Activated B cell treated with CpG ODN at 0.5 μM for 24 hours (primary cell): Measurements from ENCODE around the gene TINCR. TPM values are rescaled to one million over a fixed set of nuclear protein-coding genes. Genes with fewer than 3 reads are reported as not detected.

Experiments used
- ATAC-seq: fragments of 200-7000 bp; cut with Tn5 transposase; one replicate; pipeline ENCODE4 v1.10.0; 2021; ENCODE audit warnings: low read depth, mild to moderate bottlenecking, moderate library complexity
- CTCF ChIA-PET: fragments of 350-600 bp; sonication (Branson Sonifier 250); formaldehyde crosslinking; loops from one replicate; lab custom pipeline; 2021; ENCODE audit warnings: antibody characterized with exemption; lab: Charles Lee
- POLR2A ChIA-PET: fragments of 350-600 bp; sonication (Branson Sonifier 250); formaldehyde crosslinking; loops from one replicate; lab custom pipeline; 2021; ENCODE audit warnings: antibody characterized with exemption; lab: Charles Lee
- DNase-seq: peaks from one replicate; pipeline ENCODE4 v3.0.0; 2022
- H3K27ac Mint-ChIP-seq: one replicate; pipeline ENCODE4 v1.8.0; 2020; ENCODE audit warnings: mixed read lengths
- H3K27me3 Mint-ChIP-seq: one replicate; pipeline ENCODE4 v1.8.0; 2021; ENCODE audit warnings: mixed read lengths
- H3K36me3 Mint-ChIP-seq: one replicate; pipeline ENCODE4 v1.8.0; 2021; ENCODE audit warnings: low read depth, mixed read lengths
- H3K4me1 Mint-ChIP-seq: one replicate; pipeline ENCODE4 v1.8.0; 2021; ENCODE audit warnings: mixed read lengths
- H3K4me3 Mint-ChIP-seq: one replicate; pipeline ENCODE4 v1.8.0; 2020; ENCODE audit warnings: mild to moderate bottlenecking, mixed read lengths
- H3K9me3 Mint-ChIP-seq: one replicate; pipeline ENCODE4 v1.8.0; 2020; ENCODE audit warnings: mixed read lengths
- intact Hi-C: fragments of 100-400 bp; cut with micrococcal nuclease; formaldehyde crosslinking; loops from one replicate; pipeline ENCODE4 v1.15.1; 2024
- total RNA-seq: library from RNA; stranded (reverse); gene quantifications from 2 replicates; pipeline ENCODE4 v1.2.3, GENCODE V29; 2022
- TF ChIP-seq, protein P1 (sequence below): fragments of 200-600 bp; IDR thresholded peaks from one replicate; pipeline ENCODE4 v1.8.0; 2022; ENCODE audit warnings: antibody characterized with exemption, mild to moderate bottlenecking

TINCR gene
- total RNA-seq, 1 donor from 2014 or later, result 1.00 TPM

DNA sequence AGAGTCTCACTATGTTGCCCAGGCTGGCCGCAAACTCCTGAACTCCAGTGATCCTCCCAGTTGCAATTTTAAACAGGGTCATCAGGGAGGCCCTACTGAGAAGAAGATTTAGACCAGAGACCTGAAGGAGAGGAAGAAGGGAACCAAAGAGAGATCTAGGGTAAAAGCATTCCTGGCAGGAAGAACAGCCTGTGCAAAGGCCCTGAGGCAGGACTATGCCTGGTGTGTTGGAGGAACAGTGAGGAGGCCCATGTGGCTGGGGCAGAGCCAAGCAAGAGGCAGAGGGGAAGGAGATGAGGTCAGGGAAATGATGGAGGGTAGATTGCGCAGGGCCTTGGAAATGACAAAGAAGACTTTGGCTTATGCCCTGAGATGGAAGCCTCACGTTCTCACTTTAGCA, 34.5 kb downstream of the TINCR start:
- intact Hi-C loops, result no loop called here
- peaks cover 4% of the 10 kb centered on the region for H3K36me3 Mint-ChIP-seq
- H3K27me3 Mint-ChIP-seq, result peaks cover 18% of the 10 kb centered on the region
- no peak overlapping the region for H3K27ac Mint-ChIP-seq
- H3K4me1 Mint-ChIP-seq, result no peaks in the 10 kb centered on the region
- TF ChIP-seq, protein P1, sequence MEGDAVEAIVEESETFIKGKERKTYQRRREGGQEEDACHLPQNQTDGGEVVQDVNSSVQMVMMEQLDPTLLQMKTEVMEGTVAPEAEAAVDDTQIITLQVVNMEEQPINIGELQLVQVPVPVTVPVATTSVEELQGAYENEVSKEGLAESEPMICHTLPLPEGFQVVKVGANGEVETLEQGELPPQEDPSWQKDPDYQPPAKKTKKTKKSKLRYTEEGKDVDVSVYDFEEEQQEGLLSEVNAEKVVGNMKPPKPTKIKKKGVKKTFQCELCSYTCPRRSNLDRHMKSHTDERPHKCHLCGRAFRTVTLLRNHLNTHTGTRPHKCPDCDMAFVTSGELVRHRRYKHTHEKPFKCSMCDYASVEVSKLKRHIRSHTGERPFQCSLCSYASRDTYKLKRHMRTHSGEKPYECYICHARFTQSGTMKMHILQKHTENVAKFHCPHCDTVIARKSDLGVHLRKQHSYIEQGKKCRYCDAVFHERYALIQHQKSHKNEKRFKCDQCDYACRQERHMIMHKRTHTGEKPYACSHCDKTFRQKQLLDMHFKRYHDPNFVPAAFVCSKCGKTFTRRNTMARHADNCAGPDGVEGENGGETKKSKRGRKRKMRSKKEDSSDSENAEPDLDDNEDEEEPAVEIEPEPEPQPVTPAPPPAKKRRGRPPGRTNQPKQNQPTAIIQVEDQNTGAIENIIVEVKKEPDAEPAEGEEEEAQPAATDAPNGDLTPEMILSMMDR, result no peak
- DNase-seq (no peak), ATAC-seq (no peak)
- peaks cover 19% of the 10 kb centered on the region for H3K9me3 Mint-ChIP-seq
- ChIA-PET POLR2A (no interaction called here), CTCF (no interaction called here)
- no peak overlapping the region for H3K4me3 Mint-ChIP-seq

DNA sequence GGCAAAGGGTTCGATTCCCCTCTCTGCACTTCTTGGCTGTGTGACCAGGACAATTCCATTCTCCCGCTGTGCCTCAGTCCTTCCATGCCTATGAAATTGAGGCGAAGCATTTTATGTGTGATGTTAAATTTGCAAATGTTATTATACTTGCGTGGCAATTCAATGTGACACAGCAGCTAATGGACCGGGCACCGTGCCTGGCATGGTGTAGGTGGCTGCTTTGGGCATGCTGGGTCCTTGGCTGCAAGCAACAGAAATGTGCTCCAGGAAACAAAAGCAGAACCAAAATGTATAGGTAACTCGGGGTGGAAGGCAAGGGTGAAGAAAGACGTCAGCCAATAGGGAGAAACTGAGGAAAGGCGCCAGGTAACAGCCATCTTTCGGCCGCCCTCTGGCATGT, 37.1 kb downstream of the TINCR start:
- TF ChIP-seq, protein P1, result no peak
- POLR2A ChIA-PET, result interaction anchor here (0.6 kb wide), 1 partner anchor 83 kb away, joined by 3 read pairs; no protein-coding TSS in a partner anchor
- no peak overlapping the region for H3K4me3 Mint-ChIP-seq

DNA sequence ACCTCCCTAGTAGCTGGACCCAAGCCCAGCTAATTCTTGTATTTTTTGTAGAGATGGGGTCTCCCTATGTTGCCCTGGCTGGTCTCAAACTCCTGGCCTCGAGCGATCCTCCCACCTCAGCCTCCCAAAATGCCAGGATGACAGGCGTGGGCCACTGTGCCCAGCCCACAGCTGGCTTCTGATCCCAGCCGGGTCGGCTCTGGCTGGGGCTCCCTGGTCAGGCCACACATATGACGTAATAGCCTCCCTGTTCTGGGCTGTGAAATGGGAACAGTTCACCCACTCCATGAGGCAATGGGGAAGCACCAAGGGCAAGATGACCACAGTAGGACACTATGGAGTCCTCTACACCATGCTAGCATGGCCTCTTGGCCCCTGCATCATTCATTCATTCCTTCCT, 41.1 kb downstream of the TINCR start:
- POLR2A ChIA-PET, result no interaction called here
- no peak for ATAC-seq
- no peak overlapping the region for H3K4me3 Mint-ChIP-seq
- no peaks in the 10 kb centered on the region for H3K4me1 Mint-ChIP-seq
- intact Hi-C loops, result no loop called here
- peaks cover 2% of the 10 kb centered on the region for H3K9me3 Mint-ChIP-seq
- no peaks in the 10 kb centered on the region for H3K36me3 Mint-ChIP-seq
- no peak overlapping the region for H3K27ac Mint-ChIP-seq
- H3K27me3 Mint-ChIP-seq, result peaks cover 8% of the 10 kb centered on the region
- TF ChIP-seq, protein P1, result no peak
- CTCF ChIA-PET, result no interaction called here
- DNase-seq, result no peak

More for the DNA sequence above, 37.1 kb downstream of the TINCR start:
- H3K27ac Mint-ChIP-seq, result no peak overlapping the region
- H3K27me3 Mint-ChIP-seq, result peaks cover 4% of the 10 kb centered on the region
- intact Hi-C loops, result no loop called here
- peaks cover 16% of the 10 kb centered on the region for H3K9me3 Mint-ChIP-seq
- no peaks in the 10 kb centered on the region for H3K4me1 Mint-ChIP-seq
- no peak for ATAC-seq
- CTCF ChIA-PET, result no interaction called here
- H3K36me3 Mint-ChIP-seq, result peaks cover 4% of the 10 kb centered on the region
- DNase-seq, result no peak

DNA sequence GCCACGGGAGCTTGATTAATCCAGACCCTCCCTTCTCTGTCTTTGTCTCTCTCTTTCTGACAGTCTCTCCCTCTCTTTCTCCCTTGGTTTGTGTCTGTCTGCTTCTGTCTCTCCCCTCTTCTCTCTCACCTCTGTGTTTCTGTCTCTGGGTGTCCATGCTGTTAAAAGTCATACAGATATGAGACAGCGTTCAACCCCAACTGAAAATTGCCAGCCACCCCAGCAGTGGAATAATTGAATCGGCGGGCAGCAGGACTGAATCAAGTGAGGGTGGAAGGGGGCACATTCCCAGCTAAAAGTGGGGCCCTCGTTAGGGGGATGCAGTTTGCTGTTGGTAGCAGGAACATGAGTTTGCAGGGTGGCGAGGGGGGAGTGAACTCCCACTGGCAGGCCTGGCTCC, 43.7 kb downstream of the TINCR start:
- intact Hi-C loops, result no loop called here
- H3K27ac Mint-ChIP-seq, result no peak overlapping the region
- no peaks in the 10 kb centered on the region for H3K36me3 Mint-ChIP-seq
- no peaks in the 10 kb centered on the region for H3K4me1 Mint-ChIP-seq
- ATAC-seq (no peak), DNase-seq (no peak)
- POLR2A ChIA-PET, result no interaction called here
- peaks cover 9% of the 10 kb centered on the region for H3K27me3 Mint-ChIP-seq
- TF ChIP-seq, protein P1, result no peak
- CTCF ChIA-PET, result no interaction called here
- H3K9me3 Mint-ChIP-seq, result peaks cover 8% of the 10 kb centered on the region
- no peak overlapping the region for H3K4me3 Mint-ChIP-seq

DNA sequence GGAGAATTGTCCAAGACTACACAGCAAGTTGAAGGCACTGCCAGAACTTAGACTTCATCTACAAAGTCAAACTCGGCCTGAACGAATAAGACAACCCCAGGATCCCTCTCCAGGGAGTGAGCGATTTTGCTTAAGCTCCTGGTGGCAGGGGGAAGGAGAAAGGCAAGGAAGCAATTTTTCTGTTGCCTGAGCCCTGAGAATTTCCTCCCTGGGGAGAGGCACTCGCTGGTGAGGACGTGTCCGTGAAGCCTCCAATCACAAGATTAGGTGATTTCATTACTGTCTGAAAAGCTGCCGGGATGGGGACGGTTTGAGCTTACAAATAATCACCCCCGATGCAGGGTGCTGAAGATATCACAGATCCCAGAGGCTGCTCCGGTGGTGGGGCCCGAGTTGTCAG, 45.6 kb downstream of the TINCR start:
- Mint-ChIP-seq H3K36me3 (no peaks in the 10 kb centered on the region), H3K4me1 (no peaks in the 10 kb centered on the region)
- POLR2A ChIA-PET, result no interaction called here

More for the DNA sequence above, 45.6 kb downstream of the TINCR start:
- no peak overlapping the region for H3K4me3 Mint-ChIP-seq
- DNase-seq (no peak), ATAC-seq (no peak)
- intact Hi-C loops, result no loop called here
- CTCF ChIA-PET, result no interaction called here
- TF ChIP-seq, protein P1, result no peak
- no peak overlapping the region for H3K27ac Mint-ChIP-seq
- peaks cover 8% of the 10 kb centered on the region for H3K9me3 Mint-ChIP-seq
- peaks cover 11% of the 10 kb centered on the region for H3K27me3 Mint-ChIP-seq
